Esophagus muscularis mucosa (tissue), 4 donors: ENCODE measurements around the gene CAST.

Source experiments
- EP300 ChIP-seq: sonication (generic); formaldehyde crosslinking; IDR thresholded peaks from one replicate; pipeline ENCODE4 v1.6.1; 2017; ENCODE audit warnings: antibody characterized with exemption
- POLR2A ChIP-seq: fragments of 450-650 bp; IDR thresholded peaks from one replicate; pipeline ENCODE4 v1.6.1; 2017; ENCODE audit warnings: antibody characterized with exemption, moderate library complexity, mild to moderate bottlenecking, low read depth
- POLR2AphosphoS5 ChIP-seq, 2 donors: sonication (generic); formaldehyde crosslinking; IDR thresholded peaks; one replicate each; pipeline ENCODE4 v1.6.1; 2017; ENCODE audit warnings: antibody characterized with exemption in 2 of 2
- TF ChIP-seq, protein P1 (sequence below), 3 experiments: fragments of 200-600 bp in 2 of 3; fragments of 450-650 bp in 1 of 3; sonication (generic) in 2 of 3; IDR thresholded peaks; one replicate each; pipeline ENCODE4 v1.5.1; 2017 to 2019; ENCODE audit warnings: antibody characterized with exemption in 3 of 3, mild to moderate bottlenecking in 2 of 3, moderate library complexity in 1 of 3

DNA sequence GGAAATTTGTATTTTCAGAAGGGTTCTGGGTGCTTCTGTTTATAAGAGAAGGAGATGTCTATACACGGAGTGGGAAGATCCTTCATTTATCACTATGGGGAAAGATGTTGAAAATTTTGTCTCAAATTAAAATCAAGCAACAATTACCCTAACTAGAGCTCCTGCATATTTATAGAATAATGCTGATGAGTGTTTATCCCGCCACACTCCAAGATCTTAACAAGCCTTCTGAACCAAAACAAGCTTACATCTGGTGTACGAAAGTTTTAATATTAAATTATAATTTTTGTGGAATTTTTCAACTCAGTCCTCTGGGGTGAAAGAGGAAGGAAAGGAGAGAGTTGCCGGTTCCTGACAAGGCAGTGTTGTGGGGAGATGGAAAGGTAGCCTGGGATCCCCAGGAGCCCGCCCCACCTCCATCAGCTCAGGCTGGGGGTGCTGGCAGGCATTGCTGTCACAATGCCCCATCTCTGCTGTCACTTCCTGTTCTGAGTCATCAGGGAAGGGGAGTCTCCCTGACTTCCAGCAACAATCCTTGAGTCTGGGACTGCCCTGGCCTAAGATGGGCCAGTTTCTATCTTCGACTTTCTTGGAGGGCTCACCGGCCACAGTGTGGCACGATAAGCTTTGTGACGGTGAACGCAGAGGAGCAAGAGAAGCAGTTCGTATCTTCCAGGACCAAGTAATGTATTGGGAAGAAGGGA, 81.0 kb downstream of the CAST start:
- TF ChIP-seq, protein P1, sequence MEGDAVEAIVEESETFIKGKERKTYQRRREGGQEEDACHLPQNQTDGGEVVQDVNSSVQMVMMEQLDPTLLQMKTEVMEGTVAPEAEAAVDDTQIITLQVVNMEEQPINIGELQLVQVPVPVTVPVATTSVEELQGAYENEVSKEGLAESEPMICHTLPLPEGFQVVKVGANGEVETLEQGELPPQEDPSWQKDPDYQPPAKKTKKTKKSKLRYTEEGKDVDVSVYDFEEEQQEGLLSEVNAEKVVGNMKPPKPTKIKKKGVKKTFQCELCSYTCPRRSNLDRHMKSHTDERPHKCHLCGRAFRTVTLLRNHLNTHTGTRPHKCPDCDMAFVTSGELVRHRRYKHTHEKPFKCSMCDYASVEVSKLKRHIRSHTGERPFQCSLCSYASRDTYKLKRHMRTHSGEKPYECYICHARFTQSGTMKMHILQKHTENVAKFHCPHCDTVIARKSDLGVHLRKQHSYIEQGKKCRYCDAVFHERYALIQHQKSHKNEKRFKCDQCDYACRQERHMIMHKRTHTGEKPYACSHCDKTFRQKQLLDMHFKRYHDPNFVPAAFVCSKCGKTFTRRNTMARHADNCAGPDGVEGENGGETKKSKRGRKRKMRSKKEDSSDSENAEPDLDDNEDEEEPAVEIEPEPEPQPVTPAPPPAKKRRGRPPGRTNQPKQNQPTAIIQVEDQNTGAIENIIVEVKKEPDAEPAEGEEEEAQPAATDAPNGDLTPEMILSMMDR (IDR thresholded peaks at IDR 0.05) = no peak
- TF ChIP-seq POLR2A = no peak
- no peak for TF ChIP-seq EP300
- TF ChIP-seq POLR2AphosphoS5 (IDR thresholded peaks at IDR 0.05) = peak in 1 of 2 donors; percentile 28
